Erythroblast (primary cell): ENCODE measurements around the gene MAGT1.

ENCODE experiments used
- GATA1 ChIP-seq: IDR thresholded peaks from 2 replicates; pipeline ENCODE4 v1.6.1; 2011; ENCODE audit warnings: low read depth, mild to moderate bottlenecking, control low read depth, low read length, moderate library complexity
- POLR2A ChIP-seq: IDR thresholded peaks from 2 replicates; pipeline ENCODE4 v1.6.1; 2011; ENCODE audit warnings: mild to moderate bottlenecking, low read length

DNA sequence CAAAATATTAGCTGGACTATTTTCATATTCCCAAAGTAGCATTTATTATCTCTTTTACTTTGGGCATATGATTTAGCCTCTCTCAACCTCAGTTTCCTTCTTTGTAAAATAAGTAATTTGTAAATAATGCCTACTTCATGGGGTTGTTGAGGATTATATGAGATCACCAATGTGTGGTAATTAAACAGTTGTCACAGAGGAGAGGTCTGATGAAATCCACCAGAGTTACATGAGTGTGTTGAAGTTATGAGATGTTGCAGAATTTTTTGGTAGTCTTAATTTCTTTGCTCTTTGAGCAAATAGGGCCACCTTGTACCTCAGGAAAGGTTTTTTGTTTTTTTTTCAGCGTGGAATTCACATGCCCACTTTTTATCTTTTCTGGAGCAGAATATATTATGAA, 5.5 kb upstream of the MAGT1 start:
- TF ChIP-seq POLR2A (no peak), GATA1 (no peak)
